Measurements from ENCODE around the gene LARP1B.

DNA sequence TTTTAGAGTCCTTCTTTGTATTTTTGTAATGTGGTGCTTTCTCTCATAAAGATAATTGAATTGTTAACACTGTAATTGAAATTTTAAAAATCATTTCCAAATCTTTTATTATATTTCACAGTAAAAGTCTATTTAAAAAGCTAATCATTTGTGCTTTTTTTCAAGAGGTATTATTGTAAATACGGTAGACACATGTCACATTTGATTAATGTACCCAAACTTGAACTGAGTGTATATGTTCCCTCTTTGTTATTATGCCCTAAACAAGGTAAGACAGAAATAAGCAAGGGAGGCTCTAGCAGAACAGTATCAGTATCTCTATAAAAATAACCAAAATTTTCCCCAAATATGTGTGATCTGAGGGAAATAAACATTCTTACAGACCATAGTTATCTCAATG is 21.5 kb upstream of the LARP1B start:
- TF ChIP-seq GATA2 (IDR thresholded peaks at IDR 0.05; ENCODE audit: low read depth, low read length), result no peak
- no peak for TF ChIP-seq GATA3 (IDR thresholded peaks at IDR 0.05; ENCODE audit: low read depth, low read length)

Measured in SH-SY5Y (cell line).